Ramos (cell line): ENCODE data around the gene CD320.
"Not testable (repeated sequence)": the region's sequence is repeated elsewhere in the genome, so short reads cannot be mapped to it uniquely, and the experiment has no call there.

Source experiments
- in situ Hi-C: fragments of 300-500 bp; cut with MboI; formaldehyde crosslinking; loops from one replicate; pipeline ENCODE4 v1.14.3; 2022; ENCODE audit warnings: low sequenced_read_pairs; ENCODE audit not compliant: unreplicated experiment

Gene CD320

DNA sequence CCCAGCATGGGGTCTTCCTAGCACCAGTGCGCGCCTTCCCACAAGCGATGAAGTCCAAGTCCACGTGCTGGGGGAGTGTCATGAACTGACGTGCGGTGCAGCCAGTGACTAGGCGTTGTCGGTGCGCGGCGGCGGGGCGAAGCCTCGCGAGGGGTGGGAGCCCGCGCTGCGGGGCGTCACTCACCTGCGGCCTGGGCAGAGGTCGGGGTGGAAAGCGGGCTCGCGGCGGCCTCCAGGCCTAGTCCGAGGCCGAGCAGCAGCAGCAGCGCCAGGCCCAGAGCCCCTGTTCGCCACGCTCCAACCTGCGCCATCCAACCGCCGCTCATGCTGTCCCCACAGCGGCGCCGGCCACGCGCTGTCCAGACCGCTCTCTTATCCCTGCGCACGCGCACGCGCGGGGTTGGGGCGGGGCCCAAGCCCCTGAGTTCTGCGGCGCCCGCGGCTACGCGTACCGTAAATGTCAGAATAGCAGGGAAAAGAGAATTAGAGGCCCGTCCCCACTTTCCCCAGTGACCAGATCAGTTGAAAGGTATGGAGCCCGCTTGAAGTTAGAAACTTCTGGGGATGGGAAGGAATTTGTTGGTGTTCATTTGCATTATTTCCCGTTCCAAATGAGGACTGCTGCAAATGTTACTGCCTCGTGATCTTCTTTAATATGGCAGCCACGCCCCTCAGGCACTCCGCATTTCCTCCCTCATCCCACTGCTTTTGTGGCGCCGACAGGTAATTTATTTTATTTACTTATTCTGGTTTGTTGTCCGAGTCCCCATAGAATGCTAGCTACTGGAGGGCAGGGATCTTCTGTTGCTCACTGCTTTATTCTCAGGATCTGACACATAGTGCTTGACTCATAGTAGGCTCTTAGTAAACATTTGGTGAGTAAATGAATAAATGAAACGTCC is at the start of gene CD320:
Gene CD320, minus strand, starts transcription at position 394 of the 902 bp plus-strand sequence. Its CDS starts 68 bp downstream, at position 326.
- in situ Hi-C loops: no loop called here

- in situ Hi-C loops: loop anchor here (10.0 kb wide), 1 partner anchor 218 kb away; the partner anchor contains the start of gene MYO1F
These were observed 48.9 kb upstream of the CD320 start for GRCh38 chr19:8357007-8357521.

DNA sequence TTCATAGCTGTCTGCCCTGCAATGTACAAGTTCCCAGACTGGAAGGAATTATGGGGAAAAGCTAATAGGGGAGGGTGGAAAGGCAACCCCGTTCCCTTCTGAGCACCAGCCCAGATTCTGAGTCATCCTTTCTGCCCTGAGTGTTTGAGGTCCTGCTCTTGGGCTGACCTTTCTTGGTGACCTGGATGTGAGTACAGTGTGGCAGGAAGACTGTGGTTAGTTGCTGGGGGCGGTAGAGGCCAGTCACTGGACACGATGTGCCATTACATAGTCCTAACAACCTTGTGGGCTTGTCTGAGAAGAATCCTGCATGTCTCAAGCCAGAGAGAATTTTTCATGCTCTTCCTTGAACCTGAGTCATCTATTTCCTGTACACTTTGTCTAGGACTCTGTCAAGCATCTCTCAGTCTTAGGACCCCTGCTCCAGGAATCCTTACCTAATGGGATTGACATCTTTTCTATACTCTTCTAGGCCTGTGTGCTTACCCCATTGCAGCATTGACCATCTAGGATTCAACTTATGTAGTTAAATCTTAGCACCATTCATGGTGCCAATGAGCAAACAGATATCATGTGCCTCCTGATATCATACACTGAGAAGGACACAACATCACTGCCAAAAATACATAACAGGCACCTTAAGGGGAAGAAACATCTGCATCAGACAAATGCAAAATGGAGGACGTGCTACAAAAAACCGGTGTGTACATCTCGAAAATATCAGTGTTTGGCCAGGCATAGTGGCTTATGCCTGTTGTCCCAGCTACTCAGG is 47.7 kb upstream of the CD320 start:
- in situ Hi-C loops: loop anchor here (10.0 kb wide), 1 partner anchor 219 kb away; the partner anchor contains the start of gene MYO1F

- in situ Hi-C loops: loop anchor here (10.0 kb wide), 1 partner anchor 222 kb away; the partner anchor contains the start of gene MYO1F
These were observed 44.7 kb upstream of the CD320 start for GRCh38 chr19:8352845-8353244.

DNA sequence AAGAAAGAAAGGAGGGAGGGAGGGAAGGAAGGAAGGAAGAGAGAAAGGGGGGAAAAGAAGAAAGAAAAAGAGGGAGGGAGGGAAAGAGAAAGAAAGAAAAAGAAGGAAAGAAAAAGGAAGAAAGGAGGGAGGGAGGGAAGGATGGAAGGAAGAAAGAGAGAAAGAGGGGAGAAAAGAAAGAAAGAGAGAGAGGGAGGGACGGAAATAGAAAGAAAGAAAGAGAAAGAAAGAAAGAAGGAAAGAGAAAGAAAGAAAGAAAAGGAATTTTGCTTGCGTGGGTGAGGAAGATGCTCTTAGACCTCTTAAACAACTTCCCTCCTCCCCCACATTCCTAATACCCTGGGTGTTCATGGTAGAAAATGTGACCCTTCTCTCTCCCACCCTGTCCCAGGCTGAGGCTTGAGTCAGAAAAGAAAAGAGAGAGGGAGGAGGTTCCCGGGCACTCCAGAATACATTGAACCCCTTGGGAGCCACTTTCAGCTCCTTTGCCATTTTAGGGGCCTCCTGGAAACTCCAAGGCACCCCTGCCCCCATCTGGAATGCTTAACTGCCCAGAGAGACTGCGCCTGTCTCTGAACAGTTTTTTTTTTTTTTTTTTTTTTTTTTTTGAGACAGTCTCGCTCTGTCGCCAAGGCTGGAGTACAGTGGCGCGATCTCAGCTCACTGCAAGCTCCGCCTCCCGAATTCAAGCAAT is 44.1 kb upstream of the CD320 start:
- in situ Hi-C loops: loop anchor here (10.0 kb wide), 1 partner anchor 223 kb away; the partner anchor contains the start of gene MYO1F

DNA sequence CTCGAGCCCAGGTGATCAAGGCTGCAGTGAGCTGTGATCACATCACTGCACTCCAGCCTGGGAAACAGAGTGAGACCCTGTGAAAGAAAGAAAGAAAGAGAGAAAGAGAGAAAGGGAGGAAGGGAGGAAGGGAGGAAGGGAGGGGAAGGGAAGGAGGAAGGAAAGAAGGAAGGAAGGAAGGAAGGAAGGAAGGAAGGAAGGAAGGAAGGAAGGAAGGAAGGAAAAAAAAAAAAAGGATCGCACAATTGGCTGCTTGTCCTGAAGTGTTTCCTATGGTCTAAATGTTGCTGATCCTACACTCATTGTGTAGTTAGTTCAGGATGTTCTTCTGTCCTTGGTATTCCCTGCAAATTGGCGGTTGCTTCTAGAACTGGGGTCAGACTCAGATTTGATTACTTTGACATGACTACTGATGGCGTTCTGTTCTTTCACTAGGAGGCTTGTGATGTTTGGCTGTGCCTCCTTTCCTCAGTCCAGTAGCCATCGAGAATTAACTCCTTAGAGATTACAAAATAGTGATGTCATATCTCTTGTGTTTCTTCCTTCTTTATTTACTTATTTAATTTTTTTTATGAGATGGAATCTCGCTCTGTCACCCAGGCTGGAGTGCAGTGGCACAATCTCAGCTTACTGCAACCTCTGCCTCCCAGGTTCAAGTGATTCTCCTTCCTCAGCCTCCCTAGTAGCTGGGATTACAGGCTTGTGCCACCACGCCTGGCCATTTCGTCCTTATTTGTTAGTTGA is 41.6 kb upstream of the CD320 start:
- in situ Hi-C loops: loop anchor here (10.0 kb wide), 1 partner anchor 225 kb away; the partner anchor contains the start of gene MYO1F

GRCh38 chr19:8343483-8343844 is 35.3 kb upstream of the CD320 start:
- in situ Hi-C loops: no loop called here

GRCh38 chr19:8342684-8343482 is 34.7 kb upstream of the CD320 start, which contains the start of gene KANK3:
Gene KANK3 (minus strand): TSS chr19:8343262. CDS start chr19:8337828, 5,434 bp downstream.
- in situ Hi-C loops: no loop called here

GRCh38 chr19:8342316-8342683 is 34.1 kb upstream of the CD320 start:
- in situ Hi-C loops: no loop called here

- in situ Hi-C loops: not testable (repeated sequence)
These were observed 33.3 kb upstream of the CD320 start for GRCh38 chr19:8341504-8341903.

GRCh38 chr19:8340341-8341096 is 32.4 kb upstream of the CD320 start:
- in situ Hi-C loops: no loop called here

DNA sequence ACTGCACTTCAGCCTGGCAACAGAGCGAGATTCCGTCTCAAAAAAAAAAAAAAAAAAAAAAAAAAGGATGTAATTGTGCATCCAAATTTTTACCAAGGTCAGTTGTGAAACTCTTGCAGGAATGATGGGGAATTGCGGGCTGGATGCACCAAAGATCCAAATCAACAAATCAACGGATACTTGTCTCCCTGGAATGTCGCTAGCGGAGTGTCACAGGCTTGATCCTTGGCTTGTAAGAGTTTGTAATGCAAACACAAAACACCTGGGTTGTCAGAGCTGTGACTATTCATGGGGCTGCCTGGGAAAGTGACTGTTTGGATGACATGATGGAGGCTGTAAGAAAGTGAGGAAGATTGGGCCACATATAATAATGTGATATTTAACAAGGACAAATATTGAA is 30.7 kb upstream of the CD320 start:
- in situ Hi-C loops: no loop called here

- in situ Hi-C loops: no loop called here
These were observed 29.6 kb upstream of the CD320 start for GRCh38 chr19:8337728-8338127.

DNA sequence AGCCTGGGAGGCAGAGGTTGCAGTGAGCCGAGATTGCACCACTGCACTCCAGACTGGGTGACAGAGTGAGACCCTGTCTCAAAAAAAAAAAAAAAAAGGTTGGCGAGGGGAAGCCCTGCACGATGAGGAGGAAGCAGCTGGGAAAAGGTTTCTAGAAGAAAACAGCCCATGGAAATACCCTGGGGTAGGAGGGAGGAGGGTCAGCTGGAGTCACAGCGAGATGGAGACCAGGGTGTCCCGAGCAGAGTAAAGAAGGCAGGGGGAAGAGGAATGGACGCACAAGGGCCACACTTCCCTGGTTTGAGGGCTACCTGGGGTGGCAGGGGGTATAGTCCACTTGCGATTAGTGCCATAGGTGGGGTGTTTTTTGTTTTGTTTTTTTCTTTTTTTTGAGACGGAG is 28.5 kb upstream of the CD320 start:
- in situ Hi-C loops: no loop called here

DNA sequence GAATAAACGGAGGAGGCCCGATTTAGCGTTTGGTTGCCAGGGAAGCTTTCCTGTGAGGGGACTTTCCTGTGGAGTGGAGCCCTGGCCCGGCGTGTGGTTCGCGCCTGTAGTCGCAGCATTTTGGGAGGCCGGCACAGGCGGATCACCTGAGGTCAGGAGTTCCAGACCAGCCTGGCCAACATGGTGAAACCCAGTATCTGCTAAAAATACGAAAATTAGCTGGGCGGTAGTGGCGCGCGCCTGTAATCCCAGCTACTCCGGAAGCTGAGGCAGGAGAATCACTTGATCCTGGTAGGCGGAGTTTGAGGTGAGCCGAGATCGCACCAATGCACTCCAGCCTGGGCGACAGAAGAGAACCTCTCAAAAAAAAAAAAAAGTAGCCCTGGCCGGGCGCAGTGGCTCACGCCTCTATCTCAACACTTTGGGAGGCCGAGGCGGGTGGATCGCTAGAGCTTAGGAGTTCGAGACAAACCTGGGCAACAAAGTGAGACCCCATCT is 28.0 kb upstream of the CD320 start:
- in situ Hi-C loops: no loop called here

- in situ Hi-C loops: no loop called here
These were observed 27.3 kb upstream of the CD320 start for GRCh38 chr19:8335343-8336071.
